Measurements from ENCODE around the gene CMTM2.

The CMTM2 gene

DNA sequence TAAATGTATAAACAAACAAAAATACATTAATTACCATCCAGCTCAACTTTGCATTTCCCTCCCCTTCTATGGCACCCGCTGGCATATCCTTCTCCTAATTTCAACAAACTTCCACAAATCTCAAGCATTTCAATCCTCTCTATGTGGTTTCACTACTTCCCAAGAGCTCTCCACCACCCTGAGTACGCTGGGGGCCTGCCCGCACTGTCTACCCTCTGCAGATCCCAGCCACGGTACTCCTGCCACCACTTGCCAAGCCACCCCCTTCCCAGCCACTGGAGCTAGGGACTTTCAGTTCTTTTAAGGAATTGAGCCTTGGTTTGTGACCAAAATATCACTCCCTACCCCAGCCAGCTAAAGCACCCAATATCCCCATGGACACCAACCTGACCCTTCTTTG lies 31.2 kb upstream of the CMTM2 start:
- no peak for DNase-seq
- Mint-ChIP-seq H3K4me1 (ENCODE audit: low read depth) (peaks cover 55% of the 10 kb centered on the region), H3K4me3 (no peak overlapping the region), H3K36me3 (ENCODE audit: low read depth) (peaks cover 8% of the 10 kb centered on the region), H3K27me3 (no peaks in the 10 kb centered on the region), H3K27ac (peak overlapping the region; percentile 28), H3K9me3 (no peaks in the 10 kb centered on the region)

DNA sequence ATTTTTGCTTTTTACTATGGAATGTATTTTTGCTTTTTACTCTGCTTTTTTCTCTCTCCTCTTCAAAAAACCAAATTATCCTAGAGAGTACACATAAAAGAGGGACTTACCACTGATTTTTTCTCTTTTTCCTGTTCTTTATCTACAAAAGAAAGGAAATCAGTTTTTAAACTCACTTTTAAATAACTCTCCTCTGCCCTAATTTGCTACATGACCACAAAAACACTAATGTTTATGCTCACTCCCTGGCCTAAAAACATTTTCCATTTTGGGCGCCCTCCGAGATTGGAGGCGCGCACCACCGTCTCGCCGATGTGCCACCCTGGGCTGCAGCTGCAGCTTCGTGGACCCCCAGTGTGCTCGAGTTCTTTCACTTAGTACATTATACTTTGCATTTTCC lies 30.4 kb upstream of the CMTM2 start:
- Mint-ChIP-seq H3K27me3 (no peaks in the 10 kb centered on the region), H3K36me3 (ENCODE audit: low read depth) (peaks cover 16% of the 10 kb centered on the region), H3K4me3 (peak overlapping the region; percentile 76)

DNA sequence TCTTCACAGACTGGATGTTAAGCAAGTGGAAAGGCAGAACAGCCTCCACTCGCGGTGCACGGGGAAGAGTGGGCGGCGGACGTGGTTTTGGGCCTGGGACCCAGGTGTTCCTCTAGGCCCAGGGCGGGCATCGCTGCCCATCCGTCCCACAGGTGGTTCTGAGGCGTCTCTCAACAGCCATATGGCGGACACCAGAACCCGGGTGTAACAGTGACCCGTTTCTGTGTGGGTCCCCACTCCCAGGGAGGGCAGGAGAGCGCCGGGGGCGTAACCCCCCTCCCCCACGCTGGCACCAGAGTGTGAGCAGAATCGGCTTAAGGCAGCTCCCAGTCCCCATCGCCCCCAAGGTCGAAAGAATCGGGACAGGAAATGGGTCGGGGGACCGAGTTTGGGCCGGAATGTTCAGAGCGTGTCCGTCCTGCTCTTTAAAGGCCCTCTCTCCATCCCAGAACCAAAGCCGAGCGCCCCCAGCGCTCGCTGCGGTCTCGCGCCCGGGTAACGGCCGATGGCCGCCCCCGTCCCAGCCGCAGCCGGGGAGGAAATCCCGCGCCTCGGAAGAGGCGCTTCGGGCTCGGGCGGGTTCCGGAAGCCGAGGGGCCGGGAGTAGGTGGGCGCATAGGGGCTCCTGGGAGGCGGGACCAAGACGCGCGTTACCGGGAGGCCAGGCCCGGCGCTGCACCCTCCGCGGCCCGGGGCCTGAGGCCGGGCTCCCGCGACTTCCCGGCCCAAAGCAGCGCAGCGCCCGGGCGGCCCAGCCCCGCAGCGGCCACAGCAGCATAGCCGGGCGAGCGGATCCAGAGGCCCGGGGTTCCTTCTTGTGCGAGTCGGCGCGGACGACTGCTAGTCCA lies 29.8 kb upstream of the CMTM2 start, which contains the start of gene TK2:
Gene TK2, minus strand, starts transcription at position 839 of the 848 bp plus-strand sequence. Its CDS starts 61 bp downstream, at position 778.
- Mint-ChIP-seq H3K27ac (peak within 1 kb of the TSS; percentile 91), H3K4me1 (ENCODE audit: low read depth) (peaks cover 59% of the 10 kb centered on the region), H3K9me3 (no peaks in the 10 kb centered on the region), H3K4me3 (peak within 1 kb of the TSS; percentile 82), H3K36me3 (ENCODE audit: low read depth) (peaks cover 22% of the 10 kb centered on the region), H3K27me3 (no peaks in the 10 kb centered on the region)
- peak; percentile 83 for DNase-seq

More for the DNA sequence above, 30.4 kb upstream of the CMTM2 start:
- no peaks in the 10 kb centered on the region for H3K9me3 Mint-ChIP-seq
- H3K27ac Mint-ChIP-seq, result peak overlapping the region; percentile 91
- H3K4me1 Mint-ChIP-seq (ENCODE audit: low read depth), result peaks cover 59% of the 10 kb centered on the region
- DNase-seq, result no peak

DNA sequence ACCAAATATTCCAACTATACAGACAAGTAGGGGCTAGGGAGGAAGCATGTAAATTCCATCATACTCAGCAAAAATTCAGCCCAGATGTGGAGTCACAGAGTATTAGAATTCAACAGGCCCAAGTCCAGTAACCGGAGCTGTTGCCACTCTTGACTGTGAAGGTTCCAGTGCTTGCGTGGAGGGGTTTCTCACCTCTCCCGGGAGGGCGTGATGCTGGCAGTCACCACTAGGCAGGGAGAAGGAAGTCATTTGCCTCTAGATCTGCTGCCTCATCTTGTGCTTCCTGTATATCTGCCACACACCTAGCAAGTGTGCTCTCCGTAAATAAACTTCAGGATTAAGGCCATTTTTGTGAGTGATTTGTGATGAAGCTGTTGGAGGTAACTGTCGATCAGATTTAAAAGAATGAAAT lies 27.9 kb upstream of the CMTM2 start:
- Mint-ChIP-seq H3K27me3 (no peaks in the 10 kb centered on the region), H3K9me3 (no peaks in the 10 kb centered on the region), H3K27ac (peak overlapping the region; percentile 98), H3K36me3 (ENCODE audit: low read depth) (peaks cover 39% of the 10 kb centered on the region), H3K4me1 (ENCODE audit: low read depth) (peaks cover 70% of the 10 kb centered on the region), H3K4me3 (peak overlapping the region; percentile 90)
- DNase-seq, result peak; percentile 63

DNA sequence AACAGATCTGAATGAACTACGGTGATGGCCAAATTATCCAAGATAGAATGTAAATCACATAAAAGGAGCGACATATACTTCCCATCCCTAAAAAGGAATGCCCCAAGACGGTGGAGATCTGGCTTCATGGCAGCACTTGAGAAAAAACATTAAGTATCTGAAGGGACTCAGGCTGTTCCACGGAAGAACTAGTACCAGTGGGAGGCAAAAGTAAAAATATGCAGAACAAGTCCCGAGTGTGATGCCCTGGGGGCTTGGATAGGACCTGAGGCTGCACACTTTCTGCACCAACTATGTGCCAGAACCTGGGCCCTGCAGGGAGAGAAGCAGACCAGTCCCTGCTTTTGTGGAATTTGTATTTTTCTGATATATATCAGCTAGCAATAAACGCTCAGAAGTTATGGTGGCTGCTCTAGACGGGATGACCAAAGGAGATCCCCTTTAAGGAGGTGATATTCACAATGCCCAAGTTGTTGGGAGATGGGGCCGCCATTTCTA lies 27.4 kb upstream of the CMTM2 start:
- DNase-seq, result no peak
- H3K4me3 Mint-ChIP-seq, result peak overlapping the region; percentile 90
- H3K27ac Mint-ChIP-seq, result peak overlapping the region; percentile 98
- H3K9me3 Mint-ChIP-seq, result no peaks in the 10 kb centered on the region
- peaks cover 42% of the 10 kb centered on the region for H3K36me3 Mint-ChIP-seq (ENCODE audit: low read depth)
- H3K4me1 Mint-ChIP-seq (ENCODE audit: low read depth), result peaks cover 73% of the 10 kb centered on the region
- no peaks in the 10 kb centered on the region for H3K27me3 Mint-ChIP-seq

DNA sequence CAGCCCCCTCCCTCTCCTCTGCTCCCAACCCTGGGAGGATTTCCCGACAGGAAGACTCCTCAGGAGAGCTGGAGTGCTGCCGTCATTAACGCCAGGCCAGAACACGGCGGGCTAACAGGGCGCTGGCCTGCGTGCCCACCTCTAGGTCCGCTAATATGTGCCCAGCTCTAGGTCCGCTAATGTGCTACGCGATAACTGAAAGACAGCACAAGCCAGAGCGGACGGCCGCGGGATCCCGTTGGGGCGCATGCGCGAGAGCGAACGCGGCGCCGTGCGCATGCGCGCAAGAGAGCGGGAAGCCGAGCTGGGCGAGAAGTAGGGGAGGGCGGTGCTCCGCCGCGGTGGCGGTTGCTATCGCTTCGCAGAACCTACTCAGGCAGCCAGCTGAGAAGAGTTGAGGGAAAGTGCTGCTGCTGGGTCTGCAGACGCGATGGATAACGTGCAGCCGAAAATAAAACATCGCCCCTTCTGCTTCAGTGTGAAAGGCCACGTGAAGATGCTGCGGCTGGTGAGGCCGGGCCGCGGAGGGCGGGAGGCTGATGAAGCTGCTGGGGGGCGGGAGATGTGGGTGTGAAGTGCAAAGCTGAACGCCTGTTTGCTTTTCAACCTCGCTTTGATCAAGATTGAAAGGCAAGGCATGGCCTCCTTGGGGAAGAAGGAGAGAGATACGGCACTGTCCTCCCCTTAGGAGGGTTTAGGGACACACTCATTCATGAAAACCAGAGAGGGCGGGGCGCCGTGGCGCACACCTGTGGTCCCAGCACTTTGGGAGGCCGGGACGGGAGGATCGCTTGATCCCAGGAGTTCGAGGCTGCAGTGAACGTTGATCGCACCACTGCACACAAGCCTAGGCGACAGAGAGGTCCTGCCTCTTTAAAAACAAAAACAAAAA lies 26.7 kb upstream of the CMTM2 start, which contains the start of gene CKLF:
Gene CKLF, plus strand, starts transcription at position 291 of the 892 bp plus-strand sequence. Its CDS starts 140 bp downstream, at position 431.
- Mint-ChIP-seq H3K9me3 (no peaks in the 10 kb centered on the region), H3K4me1 (ENCODE audit: low read depth) (peaks cover 76% of the 10 kb centered on the region), H3K27ac (peak within 1 kb of the TSS; percentile 98), H3K27me3 (no peaks in the 10 kb centered on the region), H3K36me3 (ENCODE audit: low read depth) (peaks cover 47% of the 10 kb centered on the region), H3K4me3 (peak within 1 kb of the TSS; percentile 90)
- DNase-seq, result peak; percentile 94

DNA sequence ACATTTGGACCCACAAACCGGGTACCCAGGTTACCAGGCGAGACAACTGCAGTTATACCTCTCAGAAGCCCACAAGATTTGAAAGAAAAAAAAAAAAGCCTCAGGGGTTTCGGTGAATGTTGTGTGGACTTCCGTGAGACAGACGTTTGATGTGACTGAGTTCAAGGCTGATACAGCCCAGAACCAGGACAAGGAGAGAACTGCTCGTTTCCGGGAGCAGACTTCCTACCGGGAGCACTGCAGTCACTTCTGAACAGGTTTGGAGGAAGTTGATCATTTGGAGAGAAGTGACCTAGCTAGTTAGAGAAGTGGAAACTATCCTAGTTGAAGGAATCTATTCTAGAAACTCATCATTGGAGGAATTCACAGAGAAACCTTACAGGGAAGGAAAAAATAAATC lies 26.0 kb upstream of the CMTM2 start:
- peak overlapping the region; percentile 98 for H3K27ac Mint-ChIP-seq
- no peak for DNase-seq
- H3K36me3 Mint-ChIP-seq (ENCODE audit: low read depth), result peaks cover 54% of the 10 kb centered on the region
- H3K4me3 Mint-ChIP-seq, result peak overlapping the region; percentile 90
- no peaks in the 10 kb centered on the region for H3K27me3 Mint-ChIP-seq
- no peaks in the 10 kb centered on the region for H3K9me3 Mint-ChIP-seq
- peaks cover 78% of the 10 kb centered on the region for H3K4me1 Mint-ChIP-seq (ENCODE audit: low read depth)

DNA sequence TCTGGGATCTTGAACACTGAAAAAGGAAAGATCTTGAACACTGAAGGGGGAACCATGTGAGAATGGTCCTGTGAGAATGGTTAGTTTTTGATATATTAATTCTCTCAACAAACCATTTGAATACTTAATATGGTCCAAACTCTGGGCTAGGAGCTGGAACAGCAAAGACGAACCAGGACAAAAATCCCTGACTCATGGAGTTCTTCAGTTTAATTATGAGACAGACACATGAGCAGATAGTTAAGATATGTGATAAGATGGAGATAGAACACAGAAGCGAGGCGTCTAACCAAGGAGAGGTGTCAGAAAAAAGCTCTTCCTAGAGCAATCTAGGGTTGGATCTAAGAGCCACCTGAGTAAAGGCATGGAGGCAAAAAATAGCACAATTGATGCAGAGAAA lies 25.2 kb upstream of the CMTM2 start:
- peak overlapping the region; percentile 98 for H3K27ac Mint-ChIP-seq
- H3K9me3 Mint-ChIP-seq, result no peaks in the 10 kb centered on the region
- no peaks in the 10 kb centered on the region for H3K27me3 Mint-ChIP-seq
- DNase-seq, result no peak
- H3K36me3 Mint-ChIP-seq (ENCODE audit: low read depth), result peaks cover 62% of the 10 kb centered on the region
- H3K4me3 Mint-ChIP-seq, result peak overlapping the region; percentile 90
- peaks cover 78% of the 10 kb centered on the region for H3K4me1 Mint-ChIP-seq (ENCODE audit: low read depth)

DNA sequence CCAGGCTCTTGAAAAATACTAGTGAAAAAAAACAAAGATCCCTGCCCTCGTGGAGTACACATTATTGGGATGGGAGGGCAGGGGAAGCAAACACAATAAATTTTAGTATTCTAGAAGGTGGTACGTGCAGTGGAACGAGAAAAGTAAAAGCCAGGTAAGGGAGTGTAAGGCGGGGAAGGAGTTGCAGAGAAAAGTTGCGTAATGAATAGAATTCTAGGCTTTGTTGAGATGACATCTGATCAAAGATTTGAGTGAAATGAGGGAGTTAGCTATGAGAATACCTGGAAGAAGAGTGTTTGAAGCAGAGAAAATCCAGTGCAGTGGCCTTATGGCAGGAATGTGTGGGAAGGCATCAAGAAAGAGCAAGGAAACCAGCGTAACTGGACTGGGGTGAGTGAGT lies 24.8 kb upstream of the CMTM2 start:
- Mint-ChIP-seq H3K4me1 (ENCODE audit: low read depth) (peaks cover 79% of the 10 kb centered on the region), H3K27ac (peak overlapping the region; percentile 98), H3K36me3 (ENCODE audit: low read depth) (peaks cover 67% of the 10 kb centered on the region), H3K9me3 (no peaks in the 10 kb centered on the region), H3K27me3 (no peaks in the 10 kb centered on the region), H3K4me3 (peak overlapping the region; percentile 90)
- DNase-seq, result no peak

DNA sequence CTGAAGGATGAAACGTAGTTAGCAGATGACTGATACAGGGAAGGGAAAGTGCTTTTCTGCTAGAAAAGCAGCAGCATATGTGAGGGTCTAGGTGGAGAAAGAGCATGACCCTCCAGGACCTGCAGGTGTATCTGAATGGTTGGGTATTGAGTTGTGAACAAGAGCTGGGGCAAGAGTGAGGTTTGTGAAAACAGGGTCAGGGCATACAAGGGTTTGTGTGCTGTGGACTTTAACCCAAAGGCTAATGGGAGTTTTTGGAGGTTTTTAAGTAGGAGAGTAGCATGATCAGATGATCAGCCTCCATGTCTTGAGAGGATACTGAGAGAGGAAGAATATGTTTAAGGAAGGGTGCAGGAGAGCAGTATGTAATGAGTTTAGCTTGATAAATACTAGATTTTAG lies 19.2 kb upstream of the CMTM2 start:
- H3K36me3 Mint-ChIP-seq (ENCODE audit: low read depth), result peaks cover 92% of the 10 kb centered on the region
- no peak overlapping the region for H3K4me3 Mint-ChIP-seq
- H3K27ac Mint-ChIP-seq, result peak overlapping the region; percentile 59
- peaks cover 87% of the 10 kb centered on the region for H3K4me1 Mint-ChIP-seq (ENCODE audit: low read depth)
- no peak for DNase-seq
- H3K9me3 Mint-ChIP-seq, result no peaks in the 10 kb centered on the region
- H3K27me3 Mint-ChIP-seq, result no peaks in the 10 kb centered on the region

DNA sequence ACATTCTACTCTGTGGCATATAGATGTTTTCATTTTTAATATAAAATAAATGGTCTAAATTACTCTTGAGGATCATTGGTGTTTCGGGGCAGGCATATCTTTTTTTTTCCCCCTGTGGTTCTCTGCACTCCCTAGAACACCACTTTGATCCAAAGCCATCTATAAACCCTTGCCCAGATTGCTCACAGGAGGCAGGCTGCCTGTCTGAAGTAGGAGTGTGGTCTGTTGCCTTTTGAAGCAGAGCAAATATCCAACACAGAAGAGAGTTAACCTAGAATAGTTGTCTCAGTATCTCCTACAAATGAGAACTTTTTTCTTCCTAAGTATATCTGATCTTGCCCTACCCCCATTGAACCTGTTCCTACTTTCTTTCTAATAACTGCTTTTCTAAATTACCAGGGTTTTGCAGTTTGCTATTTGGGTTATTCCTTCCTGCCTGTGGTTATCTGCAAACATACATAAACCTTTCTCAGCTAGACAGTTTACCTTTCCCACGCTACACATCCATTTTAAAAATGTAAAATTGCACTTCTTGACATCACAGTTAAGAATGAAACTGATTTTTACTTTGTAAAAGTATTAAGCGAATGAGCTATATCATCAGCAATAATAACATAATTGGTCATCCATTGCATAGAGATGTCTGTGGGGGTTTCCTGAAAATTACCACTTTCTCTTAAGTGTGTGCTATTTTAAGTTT lies 17.7 kb upstream of the CMTM2 start:
- Mint-ChIP-seq H3K36me3 (ENCODE audit: low read depth) (peaks cover 93% of the 10 kb centered on the region), H3K4me3 (no peak overlapping the region), H3K27me3 (no peaks in the 10 kb centered on the region), H3K27ac (peak overlapping the region; percentile 83), H3K9me3 (no peaks in the 10 kb centered on the region), H3K4me1 (ENCODE audit: low read depth) (peaks cover 79% of the 10 kb centered on the region)
- no peak for DNase-seq

DNA sequence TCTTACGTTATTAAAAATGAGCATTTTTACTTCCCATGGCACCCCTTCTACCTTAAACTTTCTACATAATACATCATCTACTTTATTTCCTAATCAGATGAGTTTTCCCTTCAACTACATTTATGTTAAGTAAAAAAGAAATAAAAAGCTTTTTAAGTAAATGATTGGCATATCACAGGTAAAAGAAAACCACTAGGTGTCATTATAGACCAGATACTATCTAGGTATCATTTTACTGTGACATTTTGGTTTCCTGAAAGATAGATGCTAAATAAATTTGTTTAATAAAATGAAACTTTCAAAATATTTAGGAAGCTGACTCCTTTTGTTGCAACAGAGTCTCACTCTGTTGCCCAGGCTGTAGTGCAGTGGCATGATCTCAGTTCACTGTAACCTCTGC lies 16.9 kb upstream of the CMTM2 start:
- Mint-ChIP-seq H3K27me3 (no peaks in the 10 kb centered on the region), H3K4me1 (ENCODE audit: low read depth) (peaks cover 77% of the 10 kb centered on the region), H3K36me3 (ENCODE audit: low read depth) (peaks cover 95% of the 10 kb centered on the region), H3K4me3 (no peak overlapping the region), H3K9me3 (no peaks in the 10 kb centered on the region), H3K27ac (peak overlapping the region; percentile 96)
- no peak for DNase-seq

DNA sequence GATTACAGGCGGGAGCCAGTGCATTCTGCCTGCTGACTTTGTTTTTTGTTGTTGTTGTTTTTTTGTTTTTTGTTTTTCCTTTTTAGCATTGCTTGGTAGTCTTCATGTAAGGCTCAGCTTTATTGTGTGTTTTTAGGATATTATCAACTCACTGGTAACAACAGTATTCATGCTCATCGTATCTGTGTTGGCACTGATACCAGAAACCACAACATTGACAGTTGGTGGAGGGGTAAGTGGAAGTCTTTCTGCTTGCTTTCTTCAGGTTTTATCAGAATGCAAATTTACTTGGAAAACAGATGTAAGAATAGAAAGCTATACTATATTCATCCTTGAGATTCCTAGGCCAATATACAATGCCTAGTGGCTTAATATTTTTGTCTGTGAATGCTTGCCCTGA lies 16.3 kb upstream of the CMTM2 start:
- Mint-ChIP-seq H3K27me3 (no peaks in the 10 kb centered on the region), H3K9me3 (no peaks in the 10 kb centered on the region), H3K27ac (peak overlapping the region; percentile 96), H3K4me1 (ENCODE audit: low read depth) (peaks cover 79% of the 10 kb centered on the region), H3K4me3 (no peak overlapping the region), H3K36me3 (ENCODE audit: low read depth) (peaks cover 95% of the 10 kb centered on the region)
- no peak for DNase-seq

Measured in activated T-cell treated with anti-CD3 and anti-CD28 coated beads, Interleukin-2, amount 50 U/mL, for 24 hours (primary cell).